SK-N-SH (cell line): ENCODE measurements around the gene RHNO1. TPM values are rescaled to one million over a fixed set of nuclear protein-coding genes. Genes with fewer than 3 reads are reported as not detected.
"Not testable (repeated sequence)": the region's sequence is repeated elsewhere in the genome, so short reads cannot be mapped to it uniquely, and the experiment has no call there.

Experiments
- CTCF ChIA-PET: fragments of 300-600, 350-600 bp; formaldehyde crosslinking; extraction: SDS; loops from one replicate; lab custom pipeline; 2021; lab: Yijun Ruan, JAX
- POLR2A ChIA-PET: fragments of 350-600 bp; sonication (Branson Sonifier 250); formaldehyde crosslinking; extraction: SDS; loops from one replicate; lab custom pipeline; 2020; ENCODE audit warnings: antibody characterized with exemption, inconsistent platforms; lab: Yijun Ruan, JAX
- DNase-seq: peaks from one replicate; pipeline ENCODE4 v3.0.0; 2012
- H2AFZ ChIP-seq: fragments of 200-600 bp; sonication (generic); 2 replicates; pipeline ENCODE4 v1.8.1; 2016; ENCODE audit warnings: antibody characterized with exemption, mild to moderate bottlenecking, low read depth
- H3F3A ChIP-seq: fragments of 200-600 bp; sonication (generic); replicated peaks from 2 replicates; pipeline ENCODE3; 2016; ENCODE audit warnings: antibody characterized with exemption, mild to moderate bottlenecking; ENCODE audit not compliant: insufficient read depth
- H3K27ac ChIP-seq, 2 experiments: fragments of 200-500 bp in 1 of 2; fragments of 200-600 bp in 1 of 2; sonication (Bioruptor generic) in 1 of 2; sonication (generic), shearing (Covaris generic) in 1 of 2; 2 replicates each; pipeline versions ENCODE4 v1.5.1 to v1.6.1; 2014 to 2016; ENCODE audit warnings: low read depth in 2 of 2, inconsistent platforms in 1 of 2, low read length in 1 of 2, mild to moderate bottlenecking in 1 of 2, mixed read lengths in 1 of 2
- H3K27me3 ChIP-seq: fragments of 200-600 bp; sonication (generic), shearing (Covaris generic); 2 replicates; pipeline ENCODE4 v1.6.1; 2016; ENCODE audit warnings: mixed run types; ENCODE audit not compliant: insufficient read depth
- H3K36me3 ChIP-seq, 2 experiments: fragments of 200-500 bp in 1 of 2; fragments of 200-600 bp in 1 of 2; sonication (Bioruptor generic) in 1 of 2; sonication (generic) in 1 of 2; replicated peaks in 1 of 2; 2 replicates each; pipeline versions ENCODE3 to v1.5.1; 2014 to 2016; ENCODE audit warnings: low read length in 1 of 2, mild to moderate bottlenecking in 1 of 2; ENCODE audit not compliant: insufficient read depth in 2 of 2, control insufficient read depth in 1 of 2
- H3K4me1 ChIP-seq, 2 experiments: fragments of 200-500 bp in 1 of 2; fragments of 200-600 bp in 1 of 2; sonication (Bioruptor generic) in 1 of 2; sonication (generic), shearing (Covaris generic) in 1 of 2; 2 replicates each; pipeline versions ENCODE4 v1.5.1 to v1.6.1; 2014 to 2016; ENCODE audit warnings: low read depth in 1 of 2, low read length in 1 of 2, mixed run types in 1 of 2; ENCODE audit not compliant: insufficient read depth in 2 of 2, control insufficient read depth in 1 of 2
- H3K4me2 ChIP-seq: fragments of 200-600 bp; sonication (generic), shearing (Covaris generic); 2 replicates; pipeline ENCODE4 v1.6.1; 2017; ENCODE audit warnings: mixed run types
- H3K4me3 ChIP-seq, 2 experiments: fragments of 200-500 bp in 1 of 2; fragments of 200-600 bp in 1 of 2; sonication (Bioruptor generic) in 1 of 2; sonication (generic), shearing (Covaris generic) in 1 of 2; 2 replicates each; pipeline versions ENCODE4 v1.5.1 to v1.8.1; 2014 to 2016; ENCODE audit warnings: low read depth in 2 of 2, inconsistent platforms in 1 of 2, low read length in 1 of 2, mild to moderate bottlenecking in 1 of 2, mixed read lengths in 1 of 2, moderate library complexity in 1 of 2
- H3K79me2 ChIP-seq: fragments of 200-600 bp; sonication (generic); 2 replicates; pipeline ENCODE4 v1.8.1; 2017; ENCODE audit warnings: mild to moderate bottlenecking; ENCODE audit not compliant: insufficient read depth
- H3K9ac ChIP-seq: fragments of 200-600 bp; sonication (generic); 2 replicates; pipeline ENCODE4 v1.6.1; 2017; ENCODE audit warnings: mixed run types
- H3K9me2 ChIP-seq: fragments of 200-600 bp; sonication (generic); 2 replicates; pipeline ENCODE4 v1.6.1; 2017; ENCODE audit warnings: mixed run types
- H3K9me3 ChIP-seq: fragments of 200-600 bp; sonication (generic); 2 replicates; pipeline ENCODE4 v1.6.1; 2017; ENCODE audit warnings: mixed run types, mild to moderate bottlenecking, moderate library complexity
- H4K20me1 ChIP-seq: fragments of 200-600 bp; sonication (generic); 2 replicates; pipeline ENCODE4 v1.6.1; 2017; ENCODE audit warnings: mild to moderate bottlenecking, mixed run types; ENCODE audit not compliant: insufficient read depth
- CTCF ChIP-seq: fragments of 200-600 bp; sonication (generic); IDR thresholded peaks from 2 replicates; pipeline ENCODE4 v1.6.1; 2017; ENCODE audit warnings: antibody characterized with exemption, mild to moderate bottlenecking, moderate library complexity
- ELF1 ChIP-seq: IDR thresholded peaks from 2 replicates; pipeline ENCODE4 v1.4.0; 2012
- GATA2 ChIP-seq: sonication (generic); formaldehyde crosslinking; IDR thresholded peaks from 2 replicates; pipeline ENCODE4 v1.5.0; 2020; ENCODE audit warnings: mild to moderate bottlenecking, missing genetic modification reagents
- IRF3 ChIP-seq: fragments of 150-350 bp; IDR thresholded peaks from 2 replicates; pipeline ENCODE4 v1.6.1; 2016; ENCODE audit warnings: mild to moderate bottlenecking, low read depth, low read length
- JUND ChIP-seq: IDR thresholded peaks from 2 replicates; pipeline ENCODE4 v1.4.0; 2012
- NFIC ChIP-seq: IDR thresholded peaks from 2 replicates; pipeline ENCODE4 v1.4.0; 2012; ENCODE audit warnings: borderline replicate concordance
- POLR2AphosphoS5 ChIP-seq: IDR thresholded peaks from 2 replicates; pipeline ENCODE4 v1.6.1; 2012; ENCODE audit warnings: low read depth, low read length
- REST ChIP-seq: IDR thresholded peaks from 2 replicates; pipeline ENCODE4 v1.6.1; 2012; ENCODE audit warnings: mild to moderate bottlenecking, low read depth, low read length, moderate library complexity
- SIN3A ChIP-seq: IDR thresholded peaks from 2 replicates; pipeline ENCODE4 v1.6.1; 2012; ENCODE audit warnings: low read depth, mild to moderate bottlenecking, low read length, moderate library complexity, borderline replicate concordance
- SMC3 ChIP-seq: IDR thresholded peaks from 2 replicates; pipeline ENCODE4 v1.6.1; 2012; ENCODE audit warnings: low read depth, low read length, improper control_type of control experiment
- TEAD4 ChIP-seq: IDR thresholded peaks from 2 replicates; pipeline ENCODE4 v1.4.0; 2012; ENCODE audit warnings: mild to moderate bottlenecking, borderline replicate concordance; ENCODE audit not compliant: insufficient read depth
- USF1 ChIP-seq: IDR thresholded peaks from 2 replicates; pipeline ENCODE4 v1.4.0; 2012; ENCODE audit warnings: low read depth, borderline replicate concordance
- WGBS: methylation state at CpG from one replicate; pipeline ENCODE4 v1.1.6; 2017; ENCODE audit warnings: low lambda C conversion rate; 5-methylcytosine and 5-hydroxymethylcytosine counted together
- polyA plus RNA-seq, 3 experiments: library from polyadenylated mRNA; depleted of rRNA; stranded (reverse); fragments of >200 nt; gene quantifications; 2 replicates each; pipeline ENCODE4 v1.2.3, GENCODE V29; 2012

The RHNO1 gene
- polyA plus RNA-seq, 1 of the 3 experiments (the other 2 are of a cell fraction) = 28.9 TPM

- Histone ChIP-seq H4K20me1 (no peaks in the 10 kb centered on the region), H3K4me3 (no peak overlapping the region), H3K79me2 (no peaks in the 10 kb centered on the region; the same call in 1 of the 2 replicates), H3F3A (peaks cover 9% of the 10 kb centered on the region), H3K9ac (no peak overlapping the region), H3K9me3 (no peaks in the 10 kb centered on the region), H2AFZ (no peak overlapping the region)
- CTCF ChIA-PET = interaction anchor here (0.8 kb wide), 1 partner anchor 174 kb away, joined by 3 read pairs; no protein-coding TSS in a partner anchor
- POLR2A ChIA-PET = no interaction called here
- no peak for TF ChIP-seq JUND
- TF ChIP-seq CTCF = no peak
- no peak for TF ChIP-seq POLR2AphosphoS5
- no peak for TF ChIP-seq SMC3
- TF ChIP-seq, all 33 proteins: peak for 0
- DNase-seq = no peak
- Histone ChIP-seq H3K4me1 (no peaks in the 10 kb centered on the region), H3K4me2 (no peak overlapping the region), H3K36me3 (peaks cover 6 to 23% of the 10 kb centered on the region in 2 experiments), H3K9me2 (no peaks in the 10 kb centered on the region), H3K27ac (no peak overlapping the region), H3K27me3 (no peaks in the 10 kb centered on the region)
These were observed 16.9 kb upstream of the RHNO1 start for GRCh38 chr12:2860170-2860569.

- TF ChIP-seq SMC3 (no peak), IRF3 (no peak), TEAD4 (no peak), REST (no peak), NFIC (no peak), GATA2 (CRISPR knock-in tag) (no peak), USF1 (no peak), SIN3A (no peak), ELF1 (no peak), CTCF (no peak)
- H3K9me3 ChIP-seq = no peaks in the 10 kb centered on the region
- no peaks in the 10 kb centered on the region for H3K9me2 ChIP-seq
- H3K4me1 ChIP-seq = no peaks in the 10 kb centered on the region
- H3K27ac ChIP-seq = no peak overlapping the region
- CTCF ChIA-PET = interaction anchor here (1.0 to 2.8 kb wide), 2 partner anchors 9 to 29 kb away, joined by 3 to 15 read pairs; no protein-coding TSS in a partner anchor
- no peak for DNase-seq
- H3K4me3 ChIP-seq = no peak overlapping the region
- WGBS = 94% methylated on average over 7 of the region's 7 CpGs
- H3K79me2 ChIP-seq = no peaks in the 10 kb centered on the region; the same call in 1 of the 2 replicates
- no peak overlapping the region for H3K9ac ChIP-seq
- POLR2A ChIA-PET = no interaction called here
- H3K4me2 ChIP-seq = no peak overlapping the region
- H3K27me3 ChIP-seq = no peaks in the 10 kb centered on the region
- no peaks in the 10 kb centered on the region for H4K20me1 ChIP-seq
- H2AFZ ChIP-seq = no peak overlapping the region
- H3K36me3 ChIP-seq = peaks cover 19 to 27% of the 10 kb centered on the region in 2 experiments
- H3F3A ChIP-seq = peaks cover 12% of the 10 kb centered on the region
These were observed 14.1 kb upstream of the RHNO1 start for GRCh38 chr12:2862876-2863275.

GRCh38 chr12:2863402-2863801 is 13.6 kb upstream of the RHNO1 start:
- H3K27me3 ChIP-seq, H3K79me2 ChIP-seq, H3K4me1 ChIP-seq, H4K20me1 ChIP-seq, H2AFZ ChIP-seq, H3K9me2 ChIP-seq, H3K4me3 ChIP-seq, H3K9ac ChIP-seq, DNase-seq, H3K4me2 ChIP-seq, H3K9me3 ChIP-seq, POLR2A ChIA-PET, H3K27ac ChIP-seq: not testable (repeated sequence)
- H3F3A ChIP-seq = peaks cover 10% of the 10 kb centered on the region
- 90% methylated on average over 7 of the region's 7 CpGs for WGBS
- peaks cover 23 to 25% of the 10 kb centered on the region in 2 experiments for H3K36me3 ChIP-seq
- CTCF ChIA-PET = interaction anchor here (1.1 to 2.8 kb wide), 3 partner anchors 9 to 22 kb away, joined by 4 to 15 read pairs (median 6); no protein-coding TSS in a partner anchor
